K562 (cell line): Measurements from ENCODE around the gene DYNLL1. TPM values are rescaled to one million over a fixed set of nuclear protein-coding genes. Genes with fewer than 3 reads are reported as not detected.

Source experiments
- HDAC3 ChIP-seq: fragments of 450-650 bp; IDR thresholded peaks from 2 replicates; pipeline ENCODE4 v1.6.1; 2018; ENCODE audit warnings: borderline replicate concordance, mild to moderate bottlenecking, moderate library complexity; ENCODE audit not compliant: partially characterized antibody
- NFE2L1 ChIP-seq: fragments of 450-650 bp; IDR thresholded peaks from 2 replicates; pipeline ENCODE4 v1.6.1; 2016; ENCODE audit warnings: missing genetic modification characterization, low read depth, mild to moderate bottlenecking, missing compliant biosample characterization, moderate library complexity, borderline replicate concordance
- NFRKB ChIP-seq: fragments of 450-650 bp; IDR thresholded peaks from 2 replicates; pipeline ENCODE4 v1.6.1; 2016; ENCODE audit warnings: low read depth
- NR2F6 ChIP-seq: fragments of 450-650 bp; formaldehyde crosslinking; IDR thresholded peaks from 2 replicates; pipeline ENCODE4 v1.4.0; 2020; ENCODE audit warnings: mild to moderate bottlenecking
- SAP30 ChIP-seq: fragments of 200-600 bp; sonication (generic); IDR thresholded peaks from 2 replicates; pipeline ENCODE4 v1.6.1; 2012; ENCODE audit warnings: borderline replicate concordance, low read depth, mild to moderate bottlenecking, moderate library complexity, low read length, control low read depth, inconsistent platforms; ENCODE audit not compliant: insufficient read depth, poor library complexity, severe bottlenecking
- SIN3A ChIP-seq, 2 experiments: fragments of 150-350 bp in 1 of 2; IDR thresholded peaks; 2 replicates each; pipeline ENCODE4 v1.6.1; 2011 to 2016; ENCODE audit warnings: borderline replicate concordance in 2 of 2, low read depth in 2 of 2, low read length in 2 of 2, mild to moderate bottlenecking in 2 of 2, moderate library complexity in 2 of 2; ENCODE audit not compliant: control insufficient read depth in 1 of 2
- SREBF1 ChIP-seq: fragments of 150-350 bp; IDR thresholded peaks from 2 replicates; pipeline ENCODE4 v1.6.1; 2014; ENCODE audit warnings: antibody characterized with exemption, low read depth, low read length, borderline replicate concordance
- TRIM24 ChIP-seq, 2 experiments: fragments of 450-650 bp; IDR thresholded peaks; 2 replicates each; pipeline ENCODE4 v1.6.1; 2016
- ZC3H4 ChIP-seq: sonication (generic); formaldehyde crosslinking; IDR thresholded peaks from 2 replicates; pipeline ENCODE4 v1.9.0; 2021; ENCODE audit warnings: missing genetic modification reagents, borderline replicate concordance
- ZEB2 ChIP-seq: fragments of 450-650 bp; IDR thresholded peaks from 2 replicates; pipeline ENCODE4 v1.6.1; 2016
- ZNF444 ChIP-seq: fragments of 250-450 bp; sonication (Bioruptor Pico); IDR thresholded peaks from 2 replicates; pipeline ENCODE4 v1.4.0; 2020; ENCODE audit warnings: mild to moderate bottlenecking, moderate library complexity
- polyA plus RNA-seq, 8 experiments: library from polyadenylated mRNA; depleted of rRNA in 4 of 8; stranded (reverse) in 5 of 8; unstranded in 3 of 8; fragments of >200 nt; fragmentation: Nextera tagmentation in 2 of 8; fragmentation: Illumina TruSeq in 1 of 8; extraction: Ambion mirVana in 2 of 8; extraction: Trizol in 1 of 8; gene quantifications; 2 replicates each; pipeline versions ENCODE4 v1.2.1 to v1.2.3, GENCODE V29; 2011 to 2014; ENCODE audit warnings: inconsistent platforms in 1 of 8, missing spikeins in 1 of 8
- total RNA-seq, 7 experiments: library from RNA; depleted of rRNA in 6 of 7; stranded (reverse); fragments of >200 nt in 6 of 7; fragmentation: Illumina TruSeq in 2 of 7; extraction: Trizol in 2 of 7; gene quantifications; 2 replicates each; pipeline versions ENCODE4 v1.2.1 to v1.2.3, GENCODE V29; 2011 to 2021; ENCODE audit warnings: low replicate concordance in 1 of 7
- TF ChIP-seq, protein P1 (sequence below): fragments of 250-450 bp; sonication (Bioruptor Pico); IDR thresholded peaks from 2 replicates; pipeline ENCODE4 v1.8.0; 2022; ENCODE audit warnings: moderate library complexity, mild to moderate bottlenecking, inconsistent platforms
- TF ChIP-seq, protein P2 (sequence below): fragments of 250-450 bp; sonication (Bioruptor Pico); IDR thresholded peaks from 2 replicates; pipeline ENCODE4 v1.5.0; 2021
- TF ChIP-seq, protein P3 (sequence below): fragments of 250-450 bp; sonication (Bioruptor Pico); IDR thresholded peaks from 2 replicates; pipeline ENCODE4 v1.8.0; 2021; ENCODE audit warnings: borderline replicate concordance, mild to moderate bottlenecking, moderate library complexity; ENCODE audit not compliant: poor library complexity, severe bottlenecking
- TF ChIP-seq, protein P4 (sequence below): sonication (generic); formaldehyde crosslinking; IDR thresholded peaks from 2 replicates; pipeline ENCODE4 v1.8.0; 2023; ENCODE audit warnings: mild to moderate bottlenecking, missing genetic modification reagents
- TF ChIP-seq, protein P5 (sequence below): sonication (generic); formaldehyde crosslinking; IDR thresholded peaks from 2 replicates; pipeline ENCODE4 v1.8.1; 2022; ENCODE audit warnings: missing genetic modification reagents
- TF ChIP-seq, protein P6 (sequence below): fragments of 450-650 bp; formaldehyde crosslinking; IDR thresholded peaks from 2 replicates; pipeline ENCODE4 v1.4.0; 2020; ENCODE audit warnings: mild to moderate bottlenecking, moderate library complexity

DYNLL1 gene
- total and polyA plus RNA-seq, 9 of the 15 experiments (the other 6 are each of a cell fraction or from before 2014, with no cell fraction given) = 303 to 1,112 (median 468) TPM

DNA sequence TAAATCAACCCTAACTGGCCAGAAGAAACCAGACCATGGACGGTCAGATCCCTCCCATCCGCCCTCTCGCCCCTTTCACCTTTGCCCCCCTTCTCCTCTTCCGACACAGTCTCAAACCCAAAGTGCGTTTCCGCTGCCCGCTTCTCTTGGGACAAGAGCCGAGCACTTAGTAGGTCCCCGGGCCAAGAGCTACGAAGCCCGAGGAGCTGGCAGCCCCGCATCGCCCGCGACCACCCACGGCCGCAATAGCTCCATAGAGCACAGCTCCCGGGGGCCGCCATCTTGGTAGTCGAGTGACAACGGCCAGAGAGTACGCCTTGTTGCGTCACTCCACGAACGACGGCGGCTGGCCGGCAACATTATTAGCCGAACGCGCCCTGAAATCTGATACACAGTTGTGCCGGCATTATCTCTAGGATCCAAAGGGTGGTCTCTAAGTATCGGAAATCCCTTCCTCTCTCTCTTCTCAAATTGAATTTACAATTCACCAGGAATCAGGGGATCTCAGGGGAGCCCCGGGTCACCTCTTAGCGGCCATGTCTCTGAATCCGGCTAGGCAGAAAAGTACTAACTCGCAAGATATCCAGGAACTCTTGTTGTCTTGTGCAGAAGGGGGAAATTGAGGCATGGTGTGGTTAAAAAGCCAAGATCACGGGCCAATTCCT is 33.1 kb downstream of the DYNLL1 start, which contains the start of gene COQ5 (continued):
- TF ChIP-seq SIN3A (IDR thresholded peaks at IDR 0.05; ENCODE audit: borderline replicate concordance in 2 of 2, control insufficient read depth in 1 of 2, low read depth in 2 of 2, low read length in 2 of 2) (0 out of 4 replicates have a peak, but pooled peaks of 1 of the 2 experiments have one; percentile 42), ZNF444 (CRISPR knock-in tag) (no peak), ZEB2 (no peak), NFE2L1 (tag) (no peak), HDAC3 (no peak), NFRKB (peak; percentile 100), SAP30 (peak; percentile 62), NR2F6 (CRISPR knock-in tag) (0 out of 2 replicates have a peak, but pooled peaks have one; percentile 50), ZC3H4 (CRISPR knock-in tag) (no peak), SREBF1 (no peak), TRIM24 (IDR thresholded peaks at IDR 0.05) (peak in 1 of 2 experiments; percentile 65; a peak in 1 of 4 replicates)
- TF ChIP-seq, protein P1, sequence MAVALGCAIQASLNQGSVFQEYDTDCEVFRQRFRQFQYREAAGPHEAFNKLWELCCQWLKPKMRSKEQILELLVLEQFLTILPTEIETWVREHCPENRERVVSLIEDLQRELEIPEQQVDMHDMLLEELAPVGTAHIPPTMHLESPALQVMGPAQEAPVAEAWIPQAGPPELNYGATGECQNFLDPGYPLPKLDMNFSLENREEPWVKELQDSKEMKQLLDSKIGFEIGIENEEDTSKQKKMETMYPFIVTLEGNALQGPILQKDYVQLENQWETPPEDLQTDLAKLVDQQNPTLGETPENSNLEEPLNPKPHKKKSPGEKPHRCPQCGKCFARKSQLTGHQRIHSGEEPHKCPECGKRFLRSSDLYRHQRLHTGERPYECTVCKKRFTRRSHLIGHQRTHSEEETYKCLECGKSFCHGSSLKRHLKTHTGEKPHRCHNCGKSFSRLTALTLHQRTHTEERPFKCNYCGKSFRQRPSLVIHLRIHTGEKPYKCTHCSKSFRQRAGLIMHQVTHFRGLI (CRISPR knock-in tag) = no peak
- TF ChIP-seq, protein P2, sequence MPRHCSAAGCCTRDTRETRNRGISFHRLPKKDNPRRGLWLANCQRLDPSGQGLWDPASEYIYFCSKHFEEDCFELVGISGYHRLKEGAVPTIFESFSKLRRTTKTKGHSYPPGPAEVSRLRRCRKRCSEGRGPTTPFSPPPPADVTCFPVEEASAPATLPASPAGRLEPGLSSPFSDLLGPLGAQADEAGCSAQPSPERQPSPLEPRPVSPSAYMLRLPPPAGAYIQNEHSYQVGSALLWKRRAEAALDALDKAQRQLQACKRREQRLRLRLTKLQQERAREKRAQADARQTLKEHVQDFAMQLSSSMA (CRISPR knock-in tag) = no peak
- TF ChIP-seq, protein P3, sequence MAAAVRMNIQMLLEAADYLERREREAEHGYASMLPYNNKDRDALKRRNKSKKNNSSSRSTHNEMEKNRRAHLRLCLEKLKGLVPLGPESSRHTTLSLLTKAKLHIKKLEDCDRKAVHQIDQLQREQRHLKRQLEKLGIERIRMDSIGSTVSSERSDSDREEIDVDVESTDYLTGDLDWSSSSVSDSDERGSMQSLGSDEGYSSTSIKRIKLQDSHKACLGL (CRISPR knock-in tag) = no peak
- TF ChIP-seq, protein P4, sequence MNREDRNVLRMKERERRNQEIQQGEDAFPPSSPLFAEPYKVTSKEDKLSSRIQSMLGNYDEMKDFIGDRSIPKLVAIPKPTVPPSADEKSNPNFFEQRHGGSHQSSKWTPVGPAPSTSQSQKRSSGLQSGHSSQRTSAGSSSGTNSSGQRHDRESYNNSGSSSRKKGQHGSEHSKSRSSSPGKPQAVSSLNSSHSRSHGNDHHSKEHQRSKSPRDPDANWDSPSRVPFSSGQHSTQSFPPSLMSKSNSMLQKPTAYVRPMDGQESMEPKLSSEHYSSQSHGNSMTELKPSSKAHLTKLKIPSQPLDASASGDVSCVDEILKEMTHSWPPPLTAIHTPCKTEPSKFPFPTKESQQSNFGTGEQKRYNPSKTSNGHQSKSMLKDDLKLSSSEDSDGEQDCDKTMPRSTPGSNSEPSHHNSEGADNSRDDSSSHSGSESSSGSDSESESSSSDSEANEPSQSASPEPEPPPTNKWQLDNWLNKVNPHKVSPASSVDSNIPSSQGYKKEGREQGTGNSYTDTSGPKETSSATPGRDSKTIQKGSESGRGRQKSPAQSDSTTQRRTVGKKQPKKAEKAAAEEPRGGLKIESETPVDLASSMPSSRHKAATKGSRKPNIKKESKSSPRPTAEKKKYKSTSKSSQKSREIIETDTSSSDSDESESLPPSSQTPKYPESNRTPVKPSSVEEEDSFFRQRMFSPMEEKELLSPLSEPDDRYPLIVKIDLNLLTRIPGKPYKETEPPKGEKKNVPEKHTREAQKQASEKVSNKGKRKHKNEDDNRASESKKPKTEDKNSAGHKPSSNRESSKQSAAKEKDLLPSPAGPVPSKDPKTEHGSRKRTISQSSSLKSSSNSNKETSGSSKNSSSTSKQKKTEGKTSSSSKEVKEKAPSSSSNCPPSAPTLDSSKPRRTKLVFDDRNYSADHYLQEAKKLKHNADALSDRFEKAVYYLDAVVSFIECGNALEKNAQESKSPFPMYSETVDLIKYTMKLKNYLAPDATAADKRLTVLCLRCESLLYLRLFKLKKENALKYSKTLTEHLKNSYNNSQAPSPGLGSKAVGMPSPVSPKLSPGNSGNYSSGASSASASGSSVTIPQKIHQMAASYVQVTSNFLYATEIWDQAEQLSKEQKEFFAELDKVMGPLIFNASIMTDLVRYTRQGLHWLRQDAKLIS (CRISPR knock-in tag) = peak; percentile 94; the same call in 1 of the 2 replicates
- TF ChIP-seq, protein P5, sequence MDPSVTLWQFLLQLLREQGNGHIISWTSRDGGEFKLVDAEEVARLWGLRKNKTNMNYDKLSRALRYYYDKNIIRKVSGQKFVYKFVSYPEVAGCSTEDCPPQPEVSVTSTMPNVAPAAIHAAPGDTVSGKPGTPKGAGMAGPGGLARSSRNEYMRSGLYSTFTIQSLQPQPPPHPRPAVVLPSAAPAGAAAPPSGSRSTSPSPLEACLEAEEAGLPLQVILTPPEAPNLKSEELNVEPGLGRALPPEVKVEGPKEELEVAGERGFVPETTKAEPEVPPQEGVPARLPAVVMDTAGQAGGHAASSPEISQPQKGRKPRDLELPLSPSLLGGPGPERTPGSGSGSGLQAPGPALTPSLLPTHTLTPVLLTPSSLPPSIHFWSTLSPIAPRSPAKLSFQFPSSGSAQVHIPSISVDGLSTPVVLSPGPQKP (CRISPR knock-in tag) = no peak
- TF ChIP-seq, protein P6, sequence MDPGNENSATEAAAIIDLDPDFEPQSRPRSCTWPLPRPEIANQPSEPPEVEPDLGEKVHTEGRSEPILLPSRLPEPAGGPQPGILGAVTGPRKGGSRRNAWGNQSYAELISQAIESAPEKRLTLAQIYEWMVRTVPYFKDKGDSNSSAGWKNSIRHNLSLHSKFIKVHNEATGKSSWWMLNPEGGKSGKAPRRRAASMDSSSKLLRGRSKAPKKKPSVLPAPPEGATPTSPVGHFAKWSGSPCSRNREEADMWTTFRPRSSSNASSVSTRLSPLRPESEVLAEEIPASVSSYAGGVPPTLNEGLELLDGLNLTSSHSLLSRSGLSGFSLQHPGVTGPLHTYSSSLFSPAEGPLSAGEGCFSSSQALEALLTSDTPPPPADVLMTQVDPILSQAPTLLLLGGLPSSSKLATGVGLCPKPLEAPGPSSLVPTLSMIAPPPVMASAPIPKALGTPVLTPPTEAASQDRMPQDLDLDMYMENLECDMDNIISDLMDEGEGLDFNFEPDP (CRISPR knock-in tag) = no peak
